NB4 (cell line): ENCODE measurements around the gene PHACTR3.

Experiments used
- CTCF ChIP-seq: IDR thresholded peaks from one replicate; pipeline ENCODE4 v1.5.1; 2012; ENCODE audit warnings: low read depth, low read length
- MYC ChIP-seq: IDR thresholded peaks from 2 replicates; pipeline ENCODE4 v1.6.1; 2011; ENCODE audit warnings: low read depth, low read length

- TF ChIP-seq MYC (no peak), CTCF (no peak)
Observed at GRCh38 chr20:59575216-59575615, 29.1 kb upstream of the PHACTR3 start.
